Gastroesophageal sphincter (tissue), 4 donors: Measurements from ENCODE around the gene TNS1. TPM values are rescaled to one million over a fixed set of nuclear protein-coding genes. Genes with fewer than 3 reads are reported as not detected.
A peak's percentile ranks its signal among the peaks of the same experiment; 100 is the strongest.

ENCODE experiments used
- ATAC-seq: fragments of 150-250 bp; one replicate; pipeline ENCODE4 v1.9.1; 2016; ENCODE audit warnings: mild to moderate bottlenecking, moderate library complexity
- H3K27ac ChIP-seq, 4 donors: fragments of 200-600 bp; sonication (generic) in 3 of 4; 1 replicate in 3 of 4; 2 replicates in 1 of 4; pipeline ENCODE4 v1.5.1; 2016 to 2019
- H3K27me3 ChIP-seq: fragments of 200-600 bp; sonication (generic); one replicate; pipeline ENCODE4 v1.5.1; 2019
- H3K36me3 ChIP-seq, 2 donors: fragments of 200-600 bp; sonication (generic); one replicate each; pipeline ENCODE4 v1.5.1; 2019; ENCODE audit warnings: control low read depth in 1 of 2
- H3K4me1 ChIP-seq, 3 donors: fragments of 200-600 bp; sonication (generic); 1 replicate in 2 of 3; 2 replicates in 1 of 3; pipeline ENCODE4 v1.5.1; 2016 to 2019; ENCODE audit warnings: control low read depth in 2 of 3
- H3K4me3 ChIP-seq, 2 donors: fragments of 200-600 bp; sonication (generic); one replicate each; pipeline ENCODE4 v1.5.1; 2019; ENCODE audit warnings: mild to moderate bottlenecking in 1 of 2, moderate library complexity in 1 of 2
- H3K9me3 ChIP-seq, 3 donors: fragments of 200-600 bp; sonication (generic); one replicate each; pipeline ENCODE4 v1.5.1; 2017 to 2019; ENCODE audit warnings: control low read depth in 2 of 3
- EP300 ChIP-seq: sonication (generic); formaldehyde crosslinking; IDR thresholded peaks from one replicate; pipeline ENCODE4 v1.6.1; 2017; ENCODE audit warnings: antibody characterized with exemption, mild to moderate bottlenecking
- POLR2A ChIP-seq, 2 donors: fragments of 450-650 bp; IDR thresholded peaks; one replicate each; pipeline ENCODE4 v1.6.1; 2017; ENCODE audit warnings: antibody characterized with exemption in 2 of 2, mild to moderate bottlenecking in 2 of 2, moderate library complexity in 1 of 2
- POLR2AphosphoS5 ChIP-seq: sonication (generic); formaldehyde crosslinking; IDR thresholded peaks from one replicate; pipeline ENCODE4 v1.6.1; 2017; ENCODE audit warnings: antibody characterized with exemption
- WGBS, 2 donors: methylation state at CpG; one replicate each; pipeline ENCODE4 v1.1.5; 2018; ENCODE audit warnings: low coverage in 1 of 2; 5-methylcytosine and 5-hydroxymethylcytosine counted together
- total RNA-seq, 4 donors: library from RNA; depleted of rRNA; stranded (reverse); fragments of >200 nt; gene quantifications; one replicate each; pipeline ENCODE4 v1.1.0, GENCODE V29; 2016
- TF ChIP-seq, protein P1 (sequence below), 4 experiments: fragments of 200-600 bp in 2 of 4; fragments of 450-650 bp in 2 of 4; sonication (generic) in 1 of 4; IDR thresholded peaks; one replicate each; pipeline ENCODE4 v1.5.1; 2017 to 2019; ENCODE audit warnings: antibody characterized with exemption in 4 of 4, mild to moderate bottlenecking in 2 of 4, moderate library complexity in 2 of 4

TNS1 gene
- total RNA-seq, 4 donors from 2014 or later = 825 to 2,193 (median 1,462) TPM

DNA sequence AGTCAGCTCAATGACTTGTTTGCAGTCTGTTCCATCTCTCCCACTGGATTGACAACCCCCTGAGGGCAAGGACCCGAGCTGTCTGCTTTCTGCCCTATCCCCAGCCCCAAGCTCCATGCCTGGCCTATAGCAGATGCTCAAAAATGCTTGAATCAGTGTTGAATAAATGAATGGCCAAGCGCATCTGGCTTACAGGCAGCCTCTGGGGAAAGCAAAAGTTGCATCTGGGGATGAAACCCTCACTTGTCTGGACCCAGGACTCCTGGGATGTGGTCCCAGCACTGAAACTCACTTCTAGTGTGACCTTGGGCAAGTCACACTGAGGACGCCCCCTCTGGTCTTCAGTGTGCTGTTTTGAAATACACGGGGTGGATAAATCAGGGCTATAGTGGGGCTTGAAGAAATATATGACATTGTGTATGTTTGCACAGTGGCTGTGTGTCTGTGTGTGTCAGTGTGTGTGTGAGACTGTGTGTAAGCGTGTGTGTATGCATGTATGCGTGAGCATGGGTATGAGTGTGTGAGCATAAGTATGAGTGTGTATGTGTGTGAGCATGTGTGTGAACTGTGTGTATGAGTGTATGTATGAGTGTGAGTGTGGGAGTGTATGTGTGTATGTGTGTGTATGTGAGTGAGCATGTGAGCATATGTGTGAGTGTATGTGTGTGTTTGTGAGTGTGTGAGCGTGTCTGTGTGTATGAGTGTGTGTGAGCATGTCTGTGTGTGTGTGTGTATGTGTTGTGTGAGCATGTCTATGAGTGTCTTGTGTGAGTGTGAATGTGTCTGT, 27.8 kb upstream of the TNS1 start:
- H3K9me3 ChIP-seq = no peaks in the 10 kb centered on the region
- WGBS, 2 donors = 83 to 90% methylated on average over 4 to 7 of the region's 7 CpGs
- no peaks in the 10 kb centered on the region for H3K27me3 ChIP-seq
- no peak overlapping the region for H3K27ac ChIP-seq
- no peaks in the 10 kb centered on the region for H3K36me3 ChIP-seq
- no peak overlapping the region for H3K4me3 ChIP-seq
- H3K4me1 ChIP-seq = peaks cover 0 to 16% (median 0%) of the 10 kb centered on the region in 3 donors
- ATAC-seq = no peak
- TF ChIP-seq POLR2AphosphoS5 (no peak), EP300 (no peak), POLR2A (IDR thresholded peaks at IDR 0.05) (no peak)
- TF ChIP-seq, protein P1, sequence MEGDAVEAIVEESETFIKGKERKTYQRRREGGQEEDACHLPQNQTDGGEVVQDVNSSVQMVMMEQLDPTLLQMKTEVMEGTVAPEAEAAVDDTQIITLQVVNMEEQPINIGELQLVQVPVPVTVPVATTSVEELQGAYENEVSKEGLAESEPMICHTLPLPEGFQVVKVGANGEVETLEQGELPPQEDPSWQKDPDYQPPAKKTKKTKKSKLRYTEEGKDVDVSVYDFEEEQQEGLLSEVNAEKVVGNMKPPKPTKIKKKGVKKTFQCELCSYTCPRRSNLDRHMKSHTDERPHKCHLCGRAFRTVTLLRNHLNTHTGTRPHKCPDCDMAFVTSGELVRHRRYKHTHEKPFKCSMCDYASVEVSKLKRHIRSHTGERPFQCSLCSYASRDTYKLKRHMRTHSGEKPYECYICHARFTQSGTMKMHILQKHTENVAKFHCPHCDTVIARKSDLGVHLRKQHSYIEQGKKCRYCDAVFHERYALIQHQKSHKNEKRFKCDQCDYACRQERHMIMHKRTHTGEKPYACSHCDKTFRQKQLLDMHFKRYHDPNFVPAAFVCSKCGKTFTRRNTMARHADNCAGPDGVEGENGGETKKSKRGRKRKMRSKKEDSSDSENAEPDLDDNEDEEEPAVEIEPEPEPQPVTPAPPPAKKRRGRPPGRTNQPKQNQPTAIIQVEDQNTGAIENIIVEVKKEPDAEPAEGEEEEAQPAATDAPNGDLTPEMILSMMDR (IDR thresholded peaks at IDR 0.05) = no peak

DNA sequence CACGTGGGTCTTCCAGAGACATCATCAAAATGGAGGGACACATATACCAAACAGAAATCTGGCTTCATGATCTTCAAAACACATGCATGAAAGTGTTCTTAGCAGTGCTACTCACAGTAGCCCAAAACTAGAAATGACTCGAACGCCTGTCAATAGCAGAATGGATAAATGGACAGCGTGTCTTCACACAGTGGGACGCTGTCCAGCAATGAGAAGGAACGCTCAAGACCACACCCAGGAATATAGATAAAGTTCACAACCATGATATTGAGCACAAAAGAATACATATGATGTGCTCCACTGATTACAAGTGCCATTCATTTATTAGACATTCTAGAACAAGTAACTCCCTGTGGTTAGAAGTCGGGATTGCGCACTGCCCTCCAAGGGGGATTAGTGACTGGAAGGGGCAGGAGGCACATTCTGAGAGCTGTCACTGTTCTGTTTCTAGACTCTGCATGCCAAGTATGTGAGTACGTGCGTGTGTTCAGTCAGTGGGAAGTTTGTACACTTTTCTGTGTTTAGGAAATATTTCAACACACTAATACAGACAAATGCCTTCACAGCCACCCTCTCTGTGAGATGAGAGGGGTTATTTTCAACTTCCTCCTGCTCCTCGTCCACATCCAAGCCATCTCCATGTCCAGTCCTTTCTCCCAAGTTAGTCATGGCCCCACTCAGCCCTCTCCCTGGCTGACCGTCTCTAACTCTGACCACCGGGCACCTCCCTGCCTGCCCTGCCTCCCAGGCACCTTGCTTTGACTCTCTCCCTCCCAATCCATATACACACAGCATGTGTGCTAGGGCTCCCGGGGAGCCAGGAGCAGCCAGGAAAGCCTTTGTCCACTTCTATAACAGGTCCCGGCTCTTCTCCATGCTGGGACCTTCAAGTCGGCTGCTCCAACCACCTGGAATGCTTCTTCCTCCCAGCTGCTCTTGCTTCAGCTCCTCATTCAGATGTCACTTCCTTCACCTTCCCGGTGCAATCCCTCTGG, 26.9 kb upstream of the TNS1 start:
- Histone ChIP-seq H3K36me3 (no peaks in the 10 kb centered on the region), H3K27me3 (no peaks in the 10 kb centered on the region), H3K4me3 (no peak overlapping the region), H3K9me3 (no peaks in the 10 kb centered on the region), H3K27ac (no peak overlapping the region), H3K4me1 (peaks cover 0 to 11% (median 0%) of the 10 kb centered on the region in 3 donors)
- no peak for ATAC-seq
- WGBS, 2 donors = 75 to 81% methylated on average over 13 to 17 of the region's 17 CpGs
- TF ChIP-seq POLR2AphosphoS5 (peak; percentile 31), EP300 (no peak), POLR2A (IDR thresholded peaks at IDR 0.05) (no peak)

DNA sequence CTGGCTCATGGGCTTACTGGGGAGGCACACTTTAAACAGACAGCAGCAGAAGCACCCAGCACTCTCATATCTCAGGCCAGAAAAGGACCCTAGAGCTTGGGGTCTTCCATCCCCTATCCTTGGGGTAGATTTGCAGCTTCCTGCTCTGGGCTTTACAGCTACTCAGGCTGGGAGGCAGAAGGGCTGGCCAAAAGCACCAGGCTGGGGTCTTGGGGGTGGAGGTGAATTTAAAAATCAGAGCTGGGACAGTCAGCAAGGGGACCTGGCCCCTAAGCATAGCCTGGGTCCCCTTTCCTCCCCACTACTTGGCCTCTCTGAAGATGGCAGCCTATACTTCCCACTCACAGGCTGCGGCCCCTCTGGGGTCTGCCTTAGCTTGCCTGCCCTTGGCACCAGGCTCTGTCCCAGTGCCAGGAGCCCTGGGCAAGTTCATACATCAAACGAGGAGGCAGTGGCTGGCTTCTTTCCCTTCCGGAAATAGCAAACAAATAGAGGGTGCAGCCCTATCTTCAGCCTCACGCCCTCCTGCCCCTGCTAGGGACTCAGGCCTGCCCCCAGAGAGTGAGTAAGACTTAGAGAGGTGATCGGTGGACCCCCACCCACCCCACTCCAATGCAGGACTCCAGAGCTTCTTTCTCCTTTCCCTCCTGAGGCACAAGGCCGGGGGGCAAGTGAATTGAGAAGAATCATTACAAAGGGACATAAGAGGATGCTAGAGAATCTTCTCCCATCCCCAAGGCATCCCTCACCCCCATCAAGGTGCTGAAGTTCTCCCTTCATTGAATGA, 26.0 kb upstream of the TNS1 start:
- Histone ChIP-seq H3K36me3 (no peaks in the 10 kb centered on the region), H3K27ac (no peak overlapping the region), H3K9me3 (no peaks in the 10 kb centered on the region), H3K4me1 (peaks cover 0 to 2% (median 0%) of the 10 kb centered on the region in 3 donors), H3K27me3 (no peaks in the 10 kb centered on the region), H3K4me3 (no peak overlapping the region)
- TF ChIP-seq POLR2AphosphoS5 (no peak), POLR2A (IDR thresholded peaks at IDR 0.05) (no peak), EP300 (no peak)
- TF ChIP-seq, protein P1 (IDR thresholded peaks at IDR 0.05) = no peak
- ATAC-seq = no peak
- 70 to 80% methylated on average over 1 to 2 of the region's 6 CpGs for WGBS, 2 donors

DNA sequence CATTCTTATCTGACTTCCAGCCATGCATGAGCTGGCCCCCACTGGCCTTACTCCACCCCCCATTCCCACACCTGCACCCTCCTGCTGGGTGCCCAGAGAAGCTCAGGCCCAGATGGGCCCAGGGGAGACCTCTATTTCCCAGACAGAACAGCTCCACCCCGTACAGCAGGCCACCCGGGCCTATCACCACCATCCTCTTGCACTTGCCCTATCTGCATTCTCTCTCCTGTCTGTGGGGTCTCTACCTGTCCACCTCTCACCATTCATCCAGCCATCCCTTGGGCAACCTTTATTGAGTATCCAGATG, 25.3 kb upstream of the TNS1 start:
- no peaks in the 10 kb centered on the region for H3K36me3 ChIP-seq
- H3K27ac ChIP-seq = no peak overlapping the region
- H3K9me3 ChIP-seq = no peaks in the 10 kb centered on the region
- 94 to 100% methylated on average over 2 of the region's 2 CpGs for WGBS, 2 donors
- no peaks in the 10 kb centered on the region for H3K4me1 ChIP-seq
- ATAC-seq = no peak
- TF ChIP-seq, protein P1 (IDR thresholded peaks at IDR 0.05) = no peak
- TF ChIP-seq POLR2A (IDR thresholded peaks at IDR 0.05) (no peak), EP300 (no peak), POLR2AphosphoS5 (no peak)
- H3K4me3 ChIP-seq = no peak overlapping the region
- no peaks in the 10 kb centered on the region for H3K27me3 ChIP-seq
